GM18507 (cell line): ENCODE results near the gene DBN1.
"Not testable (repeated sequence)": the region's sequence is repeated elsewhere in the genome, so short reads cannot be mapped to it uniquely, and the experiment has no call there.

ENCODE experiments used
- DNase-seq: peaks from one replicate; pipeline ENCODE4 v3.0.0; 2011; ENCODE audit warnings: low read depth; ENCODE audit not compliant: insufficient read length; ENCODE audit errors: extremely low spot score
- FAIRE-seq: peaks from 2 replicates; lab custom pipeline; 2011; peaks lifted over from hg19 to GRCh38; lab: Jason Lieb, UNC

The DBN1 gene

DNA sequence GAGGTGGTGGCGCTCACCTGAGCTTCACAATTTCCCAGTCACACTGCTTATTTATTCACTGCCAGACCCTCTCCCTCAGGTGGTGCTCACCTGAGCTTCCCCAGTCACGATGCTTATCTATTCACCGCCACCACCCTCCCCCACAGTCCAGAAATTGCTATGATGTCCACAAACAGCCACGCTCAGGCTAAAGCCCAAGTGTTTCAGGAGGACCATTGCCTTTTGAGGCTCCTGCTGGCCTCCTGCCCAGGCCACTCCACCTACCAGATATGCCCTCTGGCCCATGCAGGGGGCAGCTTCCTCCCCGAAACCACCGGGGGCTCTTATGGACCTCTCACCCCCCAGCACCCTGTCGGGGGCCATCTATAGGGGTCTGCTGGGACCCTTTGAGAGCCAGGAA is 19.4 kb upstream of the DBN1 start:
- no peak for FAIRE-seq

DNA sequence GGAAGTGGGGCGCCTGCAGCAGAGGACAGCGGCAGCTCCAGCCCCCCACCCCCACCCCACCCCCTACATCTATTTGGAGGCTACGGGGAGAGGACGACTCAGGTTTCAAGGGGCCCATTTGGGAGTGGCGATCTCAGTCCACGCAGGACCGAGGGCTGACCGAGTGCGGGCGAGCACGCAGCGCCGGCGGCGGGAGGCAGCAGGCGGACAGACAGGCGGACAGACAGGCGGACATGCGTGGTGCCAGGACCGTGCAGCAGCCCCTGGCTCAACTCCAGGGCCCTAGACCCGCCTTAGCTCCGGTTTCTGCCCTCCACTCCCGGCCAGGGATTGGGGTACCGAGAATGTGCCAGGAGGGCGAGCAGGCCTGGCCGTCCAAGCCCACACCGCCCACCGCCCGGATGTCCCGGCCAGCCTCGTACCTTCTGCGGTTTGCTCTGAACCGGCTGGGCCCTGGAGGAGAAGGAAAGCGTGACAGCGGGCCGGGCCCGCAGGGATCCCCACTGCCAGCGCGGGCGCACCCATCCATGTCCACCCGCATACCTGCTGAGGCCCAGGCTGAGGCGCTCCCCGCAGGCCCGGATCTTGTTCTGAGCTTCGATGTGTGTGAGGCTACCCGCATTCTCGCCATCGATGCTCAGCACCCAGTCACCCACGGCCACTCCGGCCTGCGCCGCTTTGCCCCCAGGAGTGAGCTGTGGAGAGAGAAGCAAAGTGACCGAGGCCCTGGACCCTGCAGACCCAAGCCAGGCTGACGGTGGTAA is 18.7 kb upstream of the DBN1 start:
- FAIRE-seq (no peak), DNase-seq (no peak)

More for the DNA sequence above, 19.4 kb upstream of the DBN1 start:
- DNase-seq: no peak

DNA sequence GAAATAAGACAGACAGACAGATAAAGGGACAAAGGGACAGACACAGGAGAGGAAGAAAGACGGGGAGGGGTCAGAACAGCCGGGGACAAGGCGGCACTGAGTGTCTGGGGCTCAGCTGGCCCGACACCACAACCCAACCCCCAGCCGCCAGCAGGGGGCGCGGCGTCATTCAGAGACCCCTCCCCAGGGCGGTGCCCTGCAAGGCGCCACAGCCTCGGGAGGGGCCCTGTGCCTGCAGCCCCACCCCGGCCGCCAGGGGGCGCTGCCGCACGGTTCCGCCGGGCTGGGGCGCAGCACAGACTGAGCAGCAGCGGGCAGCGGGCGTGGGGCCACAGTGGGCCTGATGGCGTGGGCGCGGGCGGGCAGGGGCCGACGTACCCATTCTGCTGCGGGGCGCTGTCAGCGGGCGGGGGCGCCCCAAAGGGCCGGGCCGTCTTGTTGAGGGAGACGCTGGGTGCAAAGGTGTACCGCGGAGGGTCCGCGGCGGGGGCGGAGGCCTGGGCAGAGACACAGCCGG is 18.1 kb upstream of the DBN1 start:
- FAIRE-seq: no peak
- DNase-seq: no peak

DNA sequence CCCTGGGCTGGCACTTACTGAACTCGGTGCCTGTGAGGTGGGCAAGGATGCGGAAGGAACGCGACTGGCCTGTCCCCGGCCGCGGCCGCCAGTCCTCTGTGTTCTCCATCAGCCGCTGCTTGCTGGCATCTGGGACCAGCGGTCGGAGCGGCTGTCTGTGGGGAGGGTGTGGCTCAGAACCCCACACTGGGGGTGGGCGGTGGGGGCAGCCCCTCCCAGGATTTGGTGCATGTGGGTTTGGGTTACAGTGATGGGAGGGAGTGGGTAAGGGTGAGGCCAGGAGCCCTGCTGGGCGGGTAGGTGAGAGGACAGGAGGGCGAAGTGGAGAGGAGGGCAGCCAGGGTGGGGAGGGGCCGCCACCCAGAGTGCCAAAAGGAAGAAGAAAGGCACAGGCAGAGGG is 17.6 kb upstream of the DBN1 start:
- no peak for DNase-seq
- no peak for FAIRE-seq

DNA sequence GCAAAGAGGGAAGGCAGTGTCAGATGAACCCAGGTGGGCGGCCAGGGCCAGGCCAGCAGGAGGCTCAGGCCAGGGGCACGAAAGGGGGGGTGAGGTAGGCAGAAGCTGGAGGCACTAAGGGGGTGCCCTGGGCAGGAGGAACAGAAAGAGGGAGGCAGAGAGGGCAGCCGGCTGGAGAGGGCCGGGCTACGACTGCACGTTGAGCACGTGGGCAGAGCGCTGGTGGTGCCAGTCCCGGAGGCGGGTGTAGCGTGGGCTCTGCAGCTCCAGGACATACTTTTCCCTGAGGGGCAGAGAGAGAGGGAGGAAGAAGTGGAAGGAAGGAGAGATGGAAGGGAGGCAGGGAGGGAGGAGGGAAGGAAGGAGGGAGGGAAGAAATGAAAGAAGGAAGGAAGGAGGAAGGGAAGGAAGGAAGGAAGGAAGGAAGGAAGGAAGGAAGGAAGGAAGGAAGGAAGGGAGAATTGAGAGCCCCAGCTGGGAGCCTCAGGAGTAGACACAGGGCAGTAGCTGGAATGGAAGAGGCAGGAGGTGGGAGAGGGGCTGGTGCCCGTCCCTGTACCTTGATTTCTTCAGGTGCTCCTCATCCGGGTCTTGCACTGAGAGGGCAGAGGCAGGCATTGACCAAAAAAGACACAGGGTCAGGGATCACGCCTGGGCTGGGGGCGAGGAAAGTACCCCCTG is 17.0 kb upstream of the DBN1 start:
- DNase-seq: no peak

DNA sequence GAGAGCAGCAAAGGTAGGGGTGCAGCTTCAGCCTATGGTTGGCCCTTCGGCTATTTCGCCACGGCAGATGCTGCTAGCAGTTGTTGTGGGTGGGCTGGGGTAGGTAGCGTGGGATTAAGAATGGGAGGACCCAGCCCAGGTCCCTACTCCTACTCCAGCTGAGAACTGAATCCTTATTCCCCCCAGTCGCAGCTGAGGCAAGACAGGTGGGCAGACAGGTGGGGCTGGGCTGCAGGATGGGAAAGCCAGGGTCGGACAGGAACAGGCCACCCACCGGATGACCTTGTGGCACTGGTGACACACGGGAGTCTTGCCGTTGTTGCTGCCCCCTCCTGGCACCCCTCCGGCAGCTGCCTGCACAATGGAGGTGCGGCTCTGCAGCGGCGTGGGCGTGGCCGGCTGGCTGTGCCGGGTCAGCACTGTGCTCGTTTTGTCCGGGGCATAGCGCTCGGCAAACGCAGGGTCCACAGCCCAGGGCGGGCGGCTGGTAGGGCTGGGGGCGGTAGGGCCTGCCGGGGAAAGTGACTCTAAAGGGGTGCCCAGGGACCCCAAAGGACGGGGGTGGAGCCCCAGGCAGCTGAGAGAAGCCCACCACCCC is 15.8 kb upstream of the DBN1 start:
- DNase-seq (no peak), FAIRE-seq (no peak)

More for the DNA sequence above, 17.0 kb upstream of the DBN1 start:
- FAIRE-seq: no peak

DNA sequence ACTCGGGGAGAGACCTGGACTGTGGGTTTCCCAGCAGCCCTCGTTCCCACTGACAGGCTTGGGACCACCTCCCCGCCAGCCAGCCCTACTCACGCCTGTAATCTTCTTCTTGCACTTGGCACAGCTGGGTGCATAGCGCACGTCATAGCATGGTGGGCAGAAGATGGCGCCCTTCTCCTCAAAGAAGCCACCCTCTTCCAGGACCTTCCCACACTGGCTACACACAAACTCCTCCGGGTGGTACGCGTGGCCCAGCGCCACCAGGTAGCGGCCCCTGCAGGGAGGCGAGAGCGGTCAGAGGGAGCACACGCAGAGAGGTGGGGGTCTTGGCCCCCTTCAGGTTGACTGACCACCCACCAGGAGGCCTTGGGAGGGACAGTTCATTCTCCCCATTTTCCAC is 14.5 kb upstream of the DBN1 start:
- no peak for FAIRE-seq
- DNase-seq: no peak

DNA sequence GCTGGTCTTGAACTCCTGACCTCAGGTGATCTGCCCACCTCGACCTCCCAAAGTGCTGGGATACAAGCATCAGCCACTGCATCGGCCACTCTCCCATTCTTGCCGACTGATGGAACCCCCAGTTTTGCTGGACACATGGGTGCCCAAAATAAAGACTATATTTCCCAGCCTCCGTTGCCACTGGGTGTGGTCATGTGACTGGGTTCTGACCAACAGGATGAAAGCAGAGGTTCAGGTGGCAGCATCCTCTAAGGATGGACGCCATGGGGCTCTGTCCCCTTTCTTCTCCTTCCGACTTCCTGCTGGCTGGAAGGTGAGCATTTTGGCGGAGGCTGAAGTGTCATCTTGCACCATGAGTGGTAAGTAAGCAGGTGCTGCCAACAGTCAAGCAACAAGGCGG is 13.7 kb upstream of the DBN1 start:
- FAIRE-seq: no peak

DNA sequence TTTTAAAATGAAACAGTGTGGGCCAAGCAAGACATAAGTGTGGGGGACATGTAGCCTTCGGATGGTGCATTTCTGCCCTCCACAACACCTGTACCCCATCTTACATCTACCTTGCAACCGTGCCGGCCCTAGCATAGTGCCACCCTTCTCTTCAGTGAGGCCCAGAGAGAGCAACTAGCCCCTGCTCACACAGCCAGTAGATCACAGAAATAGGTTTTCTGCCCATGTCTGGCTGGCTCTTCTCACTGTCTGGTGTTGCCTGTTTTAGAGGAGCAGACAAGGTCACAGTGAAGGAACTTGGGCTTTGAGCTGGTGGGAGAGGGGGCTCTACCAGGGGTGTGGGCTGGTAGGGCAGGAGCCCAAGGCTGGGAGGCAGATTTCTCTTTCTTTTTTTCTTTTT is 12.8 kb upstream of the DBN1 start:
- DNase-seq (no peak), FAIRE-seq (no peak)

More for the DNA sequence above, 13.7 kb upstream of the DBN1 start:
- DNase-seq: no peak

DNA sequence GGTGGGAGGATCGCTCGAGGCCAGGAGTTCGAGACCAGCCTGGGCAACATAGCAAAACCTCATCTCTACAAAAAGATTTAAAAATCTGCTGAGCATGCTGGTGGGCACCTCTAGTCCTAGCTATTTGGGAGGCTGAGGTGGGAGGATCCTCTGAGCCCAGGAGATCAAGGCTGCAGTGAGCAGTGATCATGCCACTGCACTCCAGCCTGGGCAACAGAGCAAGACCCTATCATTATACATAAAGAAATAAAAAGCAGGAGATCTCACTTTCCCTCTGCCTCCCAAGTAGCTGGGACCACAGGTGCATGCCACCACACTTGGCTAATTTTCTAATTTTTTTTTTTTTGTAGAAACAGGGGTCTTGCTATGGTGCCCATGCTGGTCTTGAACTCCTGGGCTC is 12.3 kb upstream of the DBN1 start:
- FAIRE-seq, DNase-seq: not testable (repeated sequence)

DNA sequence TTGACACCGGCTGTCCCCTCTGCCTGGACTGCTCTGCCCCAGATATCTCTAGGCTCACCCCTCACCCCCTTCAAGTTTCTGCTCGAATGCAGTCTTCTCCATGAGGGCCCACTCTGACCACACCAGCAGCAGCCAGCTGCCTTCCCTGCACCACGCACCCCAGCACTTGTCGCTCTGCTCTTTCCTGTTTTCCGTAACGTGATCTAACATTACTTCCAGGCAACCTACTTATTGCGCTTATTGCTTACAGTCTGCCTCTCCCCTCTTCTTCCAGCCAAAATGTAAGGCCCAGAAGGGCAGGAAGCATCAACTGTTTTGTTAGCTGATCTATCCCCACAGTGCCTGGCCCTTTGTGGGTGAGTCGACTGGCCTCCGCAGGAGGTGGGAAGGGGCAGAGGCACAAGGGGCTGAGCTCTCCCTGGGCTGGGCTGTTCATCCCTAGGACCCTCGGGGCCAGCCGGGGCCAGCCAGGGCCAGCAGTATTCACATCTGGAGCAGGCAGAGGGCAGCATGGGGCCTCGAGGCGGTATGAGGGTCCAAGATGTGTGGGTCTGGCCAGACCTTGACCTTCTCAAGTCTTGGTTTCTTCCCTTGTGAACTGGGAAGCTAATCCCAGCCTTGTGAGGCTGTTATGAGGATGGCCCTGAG is 11.6 kb upstream of the DBN1 start:
- DNase-seq (no peak), FAIRE-seq (no peak)

DNA sequence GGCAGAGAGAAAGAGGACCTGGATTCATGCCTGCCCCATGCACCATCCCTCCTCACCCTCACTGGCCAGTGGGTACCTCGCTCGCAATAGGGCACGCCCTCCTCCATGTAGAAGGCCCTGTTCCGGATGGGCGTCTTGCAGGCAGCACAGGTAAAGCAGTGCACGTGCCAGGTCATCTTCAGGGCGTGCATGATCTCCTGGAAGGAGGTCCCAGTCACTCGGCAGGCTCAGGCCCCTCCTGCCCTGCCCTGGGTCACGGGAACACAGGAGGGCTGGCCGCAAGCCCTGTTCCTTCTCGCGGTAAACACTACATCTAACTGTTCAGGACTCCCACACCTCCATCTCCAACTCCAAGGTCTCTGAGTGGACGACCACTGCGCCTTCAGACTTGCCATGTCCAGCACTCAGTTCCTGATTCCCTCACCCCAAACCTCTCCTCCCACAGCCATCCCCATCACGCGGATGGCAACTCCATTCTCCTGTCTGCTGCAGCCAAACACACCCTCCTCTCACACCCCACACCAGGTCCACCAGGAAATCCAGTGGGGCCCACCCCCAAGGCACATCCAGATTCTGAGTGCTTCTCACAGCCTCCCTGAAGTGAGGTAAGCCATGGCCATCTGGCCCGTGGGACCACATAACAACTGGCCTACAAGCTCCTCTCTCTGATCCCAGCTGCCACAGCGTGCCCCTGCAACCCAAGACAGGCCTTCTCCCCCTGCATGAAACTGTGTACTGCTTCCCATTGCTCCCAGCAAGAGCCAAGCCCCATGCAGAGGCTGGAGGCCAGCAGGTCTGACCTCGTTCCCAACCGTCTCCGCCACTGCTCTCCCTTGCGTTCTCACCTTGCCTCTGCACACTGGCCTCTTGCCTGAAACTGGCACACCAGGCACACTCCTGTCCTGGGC is 10.8 kb upstream of the DBN1 start:
- no peak for DNase-seq
- no peak for FAIRE-seq

DNA sequence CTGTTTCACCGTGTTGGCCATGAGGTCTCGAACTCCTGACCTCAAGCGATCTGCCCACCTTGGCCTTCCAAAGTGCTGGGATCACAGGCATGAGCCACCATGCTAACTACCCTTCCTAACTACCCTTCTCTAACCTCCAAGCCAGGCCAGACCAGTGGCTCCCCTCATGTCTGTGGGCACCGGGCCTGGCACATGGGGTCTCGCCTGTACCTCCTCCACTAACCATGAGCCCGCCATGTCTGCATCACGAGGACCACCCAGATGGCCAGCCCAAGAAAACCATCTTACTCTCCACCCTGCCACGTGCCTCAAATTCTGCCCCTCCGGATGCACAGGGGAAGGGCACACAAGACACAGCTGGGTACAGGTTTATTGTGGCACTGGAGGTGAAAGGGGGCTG is 9.6 kb upstream of the DBN1 start:
- DNase-seq (no peak), FAIRE-seq (no peak)

DNA sequence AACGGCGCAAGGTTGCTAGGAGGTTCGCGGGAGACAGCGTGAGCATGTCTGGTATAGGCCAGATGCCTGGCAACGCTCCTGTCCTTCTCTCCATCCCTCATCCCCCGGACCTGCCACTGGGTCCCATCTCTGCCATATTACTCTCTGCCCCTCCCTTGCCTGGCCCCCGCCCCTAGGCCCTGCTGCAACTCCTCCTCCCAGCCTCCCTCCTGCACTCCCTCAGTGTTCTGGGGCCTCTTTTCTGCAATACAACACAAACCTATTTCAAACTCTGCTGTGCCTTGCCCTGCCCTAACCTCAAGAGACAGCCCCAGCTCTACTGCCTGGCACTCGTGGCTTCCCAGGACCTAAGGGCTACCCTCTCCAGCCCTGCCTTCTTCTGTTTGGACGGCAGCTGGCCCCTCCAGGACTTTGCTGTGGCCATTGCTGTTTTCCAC is 8.9 kb upstream of the DBN1 start:
- FAIRE-seq (no peak), DNase-seq (no peak)

DNA sequence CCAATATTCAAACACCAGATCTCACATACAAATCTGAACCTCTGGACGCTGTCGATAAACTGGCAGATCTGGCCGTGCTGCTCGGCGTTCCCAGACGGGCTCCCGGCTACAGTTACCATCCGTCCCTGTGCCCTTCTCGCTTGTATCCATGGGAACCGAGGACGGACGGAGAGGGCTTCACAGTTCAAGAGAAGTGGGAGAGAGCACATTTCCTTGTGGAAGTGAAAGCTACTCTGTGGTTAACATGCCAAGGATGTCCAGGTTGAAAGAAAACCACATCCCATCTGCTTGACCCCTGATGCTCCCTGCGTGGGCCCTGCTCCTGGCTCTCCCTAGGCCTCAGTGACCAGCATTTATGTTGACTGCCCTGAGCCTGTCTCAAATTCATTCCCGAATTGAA is 6.3 kb upstream of the DBN1 start:
- FAIRE-seq (no peak), DNase-seq (no peak)

DNA sequence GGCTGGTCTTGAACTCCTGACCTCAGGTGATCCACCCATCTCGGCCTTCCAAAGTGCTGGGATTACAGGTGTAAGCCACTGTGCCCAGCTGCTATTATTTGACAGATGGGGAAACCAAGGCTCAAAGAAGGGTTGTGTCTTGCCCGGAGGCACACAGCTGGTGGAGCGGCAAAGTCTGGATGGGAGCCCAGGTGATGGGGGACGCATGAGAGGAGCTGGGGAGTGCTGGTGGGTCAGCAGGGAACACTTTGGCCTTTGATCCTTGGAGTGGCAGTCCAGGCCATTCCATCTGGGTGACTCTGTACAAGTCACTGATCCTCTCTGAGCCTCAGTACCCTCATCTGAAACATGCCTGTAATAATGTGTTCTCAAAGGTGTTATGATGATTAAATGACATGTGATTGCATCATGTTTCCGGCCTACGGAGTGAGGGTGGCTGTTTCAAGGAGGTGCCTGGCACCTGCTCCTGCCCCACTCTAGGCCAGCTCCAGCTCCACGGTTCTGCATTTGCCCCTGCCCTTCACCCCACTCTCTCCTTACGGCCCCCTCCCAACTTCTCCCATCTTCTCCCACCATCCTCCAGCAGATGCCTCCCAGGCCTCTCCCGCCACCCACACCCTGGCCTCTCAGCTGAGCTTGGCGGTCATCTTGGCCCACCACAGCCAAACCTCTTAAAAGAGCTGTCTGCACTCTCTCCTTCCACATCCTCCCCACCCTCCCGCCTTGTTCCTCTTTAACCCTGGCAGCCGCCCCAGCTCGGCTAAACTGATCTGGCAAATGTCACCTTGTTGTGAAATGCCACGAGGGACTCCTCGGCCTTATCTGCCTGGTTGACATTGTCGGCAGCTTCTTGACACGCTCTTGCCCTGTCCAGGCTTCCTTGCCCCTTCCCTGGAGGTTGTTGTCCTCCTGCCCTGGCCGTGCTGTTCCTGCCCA is 5.5 kb upstream of the DBN1 start:
- no peak for FAIRE-seq
- DNase-seq: no peak

DNA sequence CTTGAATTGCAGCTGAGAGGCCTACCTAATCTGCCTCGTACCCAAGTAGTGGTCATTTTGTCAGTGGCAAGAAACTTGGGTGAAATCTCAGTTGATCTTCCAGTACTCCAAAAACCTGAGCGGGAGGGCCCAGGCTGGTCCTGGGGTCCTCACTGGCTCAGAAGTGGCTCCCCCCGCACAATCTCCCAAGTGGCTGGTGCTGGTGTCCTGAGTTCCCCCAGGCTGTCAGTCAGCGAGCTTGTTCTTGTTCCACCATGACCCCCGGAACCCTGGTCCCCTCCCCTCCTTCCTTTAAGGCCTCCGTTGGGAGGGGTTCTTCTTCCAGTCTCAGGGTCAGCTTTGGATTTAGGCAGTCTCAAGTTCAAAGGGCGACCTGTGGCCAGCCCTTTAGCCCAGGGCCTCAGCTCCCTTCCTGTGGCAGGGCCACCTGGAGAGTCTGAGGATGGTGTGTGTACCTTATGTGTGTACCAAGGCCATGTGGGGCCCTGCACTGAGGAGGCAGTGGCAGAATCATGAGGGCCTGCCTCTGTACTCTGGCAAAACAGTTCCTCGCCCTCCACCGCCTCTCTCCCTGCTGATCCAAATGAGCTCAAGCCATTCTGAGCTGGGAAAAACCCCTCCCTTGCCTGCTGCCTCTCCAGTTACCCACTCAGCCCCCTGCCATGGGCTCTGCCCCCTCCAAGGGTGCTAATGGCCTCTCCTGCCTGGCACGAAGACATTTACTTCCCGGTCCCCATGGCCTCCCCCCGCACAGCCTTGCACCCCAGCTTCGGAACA is 4.5 kb upstream of the DBN1 start:
- no peak for FAIRE-seq
- no peak for DNase-seq
